SKM-1 (cell line): ENCODE data around the gene MED27.

Source experiments
- DNase-seq: peaks from one replicate; lab custom pipeline; 2025; ENCODE audit not compliant: unreplicated experiment; lab: John Stamatoyannopoulos, UW

Gene MED27

DNA sequence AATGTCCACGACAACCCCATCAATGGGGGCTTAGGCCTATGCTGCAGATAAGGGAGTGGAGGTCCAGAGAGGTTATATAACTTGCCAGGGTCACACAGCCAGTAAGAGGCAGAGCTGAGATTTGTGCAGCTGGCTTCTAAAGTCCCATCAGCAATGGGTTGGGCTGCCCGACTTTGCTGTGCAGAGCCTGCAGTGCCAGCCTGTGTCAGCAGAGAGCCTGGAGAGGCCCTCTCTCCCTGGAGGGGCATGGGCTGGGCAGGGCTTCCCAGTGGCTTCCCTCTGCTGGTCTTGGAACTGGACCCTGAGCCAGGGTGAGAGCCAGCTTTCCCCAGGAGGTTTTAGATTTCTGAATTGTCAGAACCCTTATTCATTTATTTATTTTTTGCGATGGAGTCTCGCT lies 262.6 kb downstream of the MED27 start:
- no peak for DNase-seq

DNA sequence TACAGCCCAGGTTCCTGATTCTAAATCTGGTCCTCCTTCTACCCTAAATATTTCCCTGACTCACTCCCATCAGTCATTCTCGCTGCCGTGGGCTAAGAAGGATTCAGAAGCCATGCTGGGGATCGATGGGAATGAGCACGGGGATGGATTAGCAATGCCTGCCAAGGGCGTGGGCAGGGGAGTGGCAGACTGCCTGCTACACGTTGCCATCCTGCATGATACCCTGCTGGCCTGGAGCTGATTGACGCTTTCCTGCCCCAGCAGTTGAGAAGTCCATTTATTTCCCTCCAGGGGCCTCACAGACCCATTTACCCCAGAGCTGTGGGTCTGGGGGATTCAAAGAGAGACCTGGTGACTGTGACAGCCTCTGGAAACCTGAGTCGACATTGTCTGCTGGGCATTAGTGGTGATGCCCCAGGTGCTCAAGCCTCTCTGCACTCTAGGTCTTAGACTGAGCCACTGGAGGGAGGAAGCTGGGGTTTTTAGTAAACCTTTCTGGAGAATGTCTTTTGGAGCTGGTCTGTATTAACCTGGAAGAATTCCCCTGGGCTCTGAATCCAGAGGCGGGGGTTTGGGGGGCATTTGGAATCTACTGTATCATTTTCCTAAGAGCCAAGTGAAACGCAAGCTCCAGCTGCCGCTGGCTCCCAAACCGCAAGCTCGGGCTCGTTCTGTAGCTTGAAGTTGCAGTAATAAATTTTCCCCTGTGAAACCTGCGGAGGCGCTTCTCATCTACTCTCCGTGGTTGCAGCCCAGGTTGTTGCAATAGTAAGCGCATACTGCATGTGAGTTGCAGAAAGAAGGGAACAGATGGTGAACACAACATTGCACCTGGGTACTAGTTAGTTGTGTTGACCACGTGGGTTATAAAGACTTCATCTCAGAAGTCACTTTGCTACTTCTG lies 263.4 kb downstream of the MED27 start:
- no peak for DNase-seq

DNA sequence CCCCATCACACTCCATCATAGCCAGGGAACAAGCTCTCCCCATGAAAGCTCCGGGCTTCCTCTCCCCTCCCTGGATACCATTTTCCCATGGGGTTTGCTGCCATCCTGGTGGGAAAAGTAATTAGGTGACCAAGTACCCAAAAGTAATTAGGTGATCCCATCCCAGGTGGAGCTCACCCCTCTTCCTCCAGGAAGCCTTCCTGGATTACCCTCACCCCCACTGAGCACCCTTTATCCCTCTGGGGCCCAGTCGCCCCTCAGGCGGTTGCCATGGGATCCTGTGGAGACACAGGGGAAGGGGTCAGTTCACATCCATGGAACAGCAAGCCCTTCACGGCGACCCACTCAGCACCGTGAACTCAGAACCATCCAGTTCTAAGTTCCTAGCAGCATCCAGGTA lies 265.0 kb downstream of the MED27 start:
- no peak for DNase-seq

DNA sequence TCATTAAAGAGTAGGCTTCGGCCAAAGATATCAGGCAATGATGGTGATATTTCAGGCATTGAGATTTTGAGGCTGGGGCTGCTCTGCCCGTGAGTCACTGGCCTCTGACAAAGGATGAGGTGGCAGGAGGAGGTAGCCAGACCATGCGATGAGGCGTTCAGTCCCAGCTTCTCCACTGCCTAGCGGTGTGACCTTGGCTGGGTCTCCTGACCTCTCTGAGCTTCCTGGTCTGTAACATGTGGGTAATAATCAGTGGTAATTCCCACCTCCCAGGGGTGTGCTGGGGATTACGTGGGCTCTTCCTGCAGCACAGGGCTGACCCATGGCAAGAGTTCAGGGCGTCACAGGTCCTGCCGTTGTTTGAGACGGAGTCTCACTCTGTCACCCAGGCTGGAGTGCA lies 266.6 kb downstream of the MED27 start:
- DNase-seq = no peak

DNA sequence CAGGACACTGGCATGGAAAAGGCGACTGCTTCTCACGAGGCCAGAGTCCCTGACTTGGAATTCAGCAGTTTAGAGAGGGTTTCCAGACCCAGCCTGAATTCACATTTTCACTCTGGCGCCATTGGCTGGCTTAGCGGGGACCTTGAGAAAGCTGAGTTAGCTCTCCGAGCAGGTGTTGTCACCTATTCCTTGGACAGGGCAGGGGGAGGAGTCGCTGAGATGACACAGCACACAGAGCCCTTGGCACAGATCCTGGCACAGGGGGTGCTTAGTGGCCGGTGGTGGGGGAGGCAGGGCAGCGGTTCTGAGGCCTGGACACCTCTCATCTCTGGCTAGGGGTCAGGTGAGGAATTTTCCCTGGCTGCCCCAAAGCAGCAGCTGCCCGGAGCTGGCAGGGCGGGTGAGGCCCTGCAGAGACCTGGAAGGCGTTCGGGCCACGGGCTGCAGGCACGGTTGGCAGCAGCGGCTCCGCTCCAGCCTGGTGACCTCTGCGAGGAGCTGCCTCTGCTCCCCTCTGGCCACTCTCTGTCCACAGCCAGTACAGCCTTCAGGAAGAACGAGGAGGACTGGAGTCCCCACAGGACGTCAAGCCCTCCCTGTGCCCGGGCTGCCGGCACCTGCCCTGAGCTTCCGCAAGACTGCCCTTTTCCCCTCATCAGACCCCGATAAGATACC lies 267.4 kb downstream of the MED27 start:
- no peak for DNase-seq

DNA sequence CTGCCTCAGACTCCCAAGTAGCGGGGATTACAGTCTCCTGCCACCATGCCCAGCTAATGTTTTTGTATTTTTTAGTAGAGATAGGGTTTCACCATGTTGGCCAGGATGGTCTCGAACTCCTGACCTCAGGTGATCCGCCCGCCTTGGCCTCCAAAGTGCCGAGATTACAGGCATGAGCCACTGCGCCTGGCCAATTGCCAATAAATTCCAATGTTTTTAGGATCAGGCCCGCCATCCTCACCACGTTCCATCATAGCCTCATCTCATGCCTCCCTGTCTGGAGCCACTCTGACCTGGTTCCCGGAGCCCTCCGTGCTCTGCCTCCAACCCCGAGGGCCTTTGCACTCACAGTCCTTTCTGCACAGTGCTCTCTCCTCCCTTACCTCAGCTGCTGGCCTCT lies 268.3 kb downstream of the MED27 start:
- no peak for DNase-seq

DNA sequence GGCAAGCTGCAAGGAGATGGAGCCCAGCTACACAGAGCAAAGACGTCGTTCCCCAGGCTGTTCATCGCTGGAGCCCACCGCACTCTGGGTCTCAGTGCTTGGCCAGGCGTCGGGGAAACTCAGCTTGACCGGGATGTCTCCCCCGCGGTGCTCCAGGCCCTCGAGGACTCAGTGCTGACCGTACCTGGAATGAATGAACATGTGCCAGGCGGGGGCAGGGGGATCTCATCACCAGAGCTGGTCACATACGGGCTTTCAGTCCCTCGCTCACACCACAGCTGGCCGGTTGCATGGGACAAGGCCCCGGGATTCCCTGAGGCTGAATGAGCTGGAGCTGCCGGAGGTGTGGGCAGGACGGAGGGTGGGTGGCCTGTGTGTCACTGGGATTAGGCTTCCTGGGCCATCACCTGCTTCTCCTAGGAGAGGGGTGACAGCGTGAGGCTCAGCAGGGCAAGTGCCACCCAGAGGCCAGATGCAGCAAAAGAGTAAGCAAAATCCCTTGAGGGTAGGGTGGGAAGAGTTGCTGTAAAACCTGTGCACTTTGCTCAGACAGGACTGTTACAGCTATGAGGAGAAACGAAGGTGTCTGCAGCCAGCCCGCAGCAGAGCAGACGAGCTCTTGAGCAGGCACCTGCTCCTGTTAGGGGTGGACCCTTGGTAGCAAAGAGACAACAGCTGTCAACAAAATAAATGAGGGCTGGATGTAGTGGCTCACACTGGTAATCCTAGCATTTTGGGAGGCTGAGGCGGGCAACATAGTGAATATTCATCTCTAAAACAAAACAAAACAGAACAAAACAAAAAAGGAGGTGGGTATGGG lies 269.1 kb downstream of the MED27 start:
- no peak for DNase-seq
